ENCODE data around the gene PRKCA.

GRCh38 chr17:66398617-66399016 lies 96.2 kb downstream of the PRKCA start:
- TF ChIP-seq MYNN (CRISPR knock-in tag; IDR thresholded peaks at IDR 0.05; ENCODE audit: low read depth) (no peak), SNRNP70 (IDR thresholded peaks at IDR 0.05; ENCODE audit: low read depth, low read length) (no peak), TAF15 (IDR thresholded peaks at IDR 0.05; ENCODE audit: low read depth, low read length, poor library complexity, severe bottlenecking) (no peak), POLR2A (IDR thresholded peaks at IDR 0.05; ENCODE audit: insufficient read depth in 1 of 2, low read depth in 2 of 2, low read length in 2 of 2) (no peak), HNF4G (IDR thresholded peaks at IDR 0.05; ENCODE audit: borderline replicate concordance, low read depth, low read length) (no peak), HNF4G (CRISPR knock-in tag; IDR thresholded peaks at IDR 0.05; ENCODE audit: borderline replicate concordance, low read depth) (no peak)

All from HepG2 (cell line).